ENCODE measurements around the gene DYNC1LI2. TPM values are rescaled to one million over a fixed set of nuclear protein-coding genes. Genes with fewer than 3 reads are reported as not detected.

Gene DYNC1LI2
- total RNA-seq, 1 donor from 2014 or later = 179 TPM

- DNase-seq (ENCODE audit: low spot score, unreplicated experiment) = no peak
- TF ChIP-seq CTCF (IDR thresholded peaks at IDR 0.05; ENCODE audit: unreplicated experiment) = no peak
- Mint-ChIP-seq H3K9me3 (ENCODE audit: low read depth) (no peaks in the 10 kb centered on the region), H3K27me3 (peaks cover 8% of the 10 kb centered on the region), H3K4me3 (ENCODE audit: low read depth) (no peak overlapping the region), H3K27ac (no peak overlapping the region), H3K36me3 (ENCODE audit: insufficient read depth) (no peaks in the 10 kb centered on the region), H3K4me1 (ENCODE audit: low read depth) (peaks cover 11% of the 10 kb centered on the region)
Observed at GRCh38 chr16:66754819-66755218, 3.4 kb upstream of the DYNC1LI2 start.

GRCh38 chr16:66754211-66754610, 2.8 kb upstream of the DYNC1LI2 start:
- H3K27ac Mint-ChIP-seq = no peak overlapping the region
- peaks cover 8% of the 10 kb centered on the region for H3K27me3 Mint-ChIP-seq
- H3K9me3 Mint-ChIP-seq (ENCODE audit: low read depth) = no peaks in the 10 kb centered on the region
- H3K36me3 Mint-ChIP-seq (ENCODE audit: insufficient read depth) = no peaks in the 10 kb centered on the region
- no peak overlapping the region for H3K4me3 Mint-ChIP-seq (ENCODE audit: low read depth)
- peaks cover 16% of the 10 kb centered on the region for H3K4me1 Mint-ChIP-seq (ENCODE audit: low read depth)
- no peak for DNase-seq (ENCODE audit: low spot score, unreplicated experiment)
- TF ChIP-seq CTCF (IDR thresholded peaks at IDR 0.05; ENCODE audit: unreplicated experiment) = no peak

- Mint-ChIP-seq H3K27ac (no peak overlapping the region), H3K4me3 (ENCODE audit: low read depth) (no peak overlapping the region), H3K4me1 (ENCODE audit: low read depth) (peaks cover 17% of the 10 kb centered on the region), H3K27me3 (peaks cover 6% of the 10 kb centered on the region), H3K36me3 (ENCODE audit: insufficient read depth) (peaks cover 3% of the 10 kb centered on the region), H3K9me3 (ENCODE audit: low read depth) (no peaks in the 10 kb centered on the region)
- DNase-seq (ENCODE audit: low spot score, unreplicated experiment) = no peak
- no peak for TF ChIP-seq CTCF (IDR thresholded peaks at IDR 0.05; ENCODE audit: unreplicated experiment)
Observed at GRCh38 chr16:66752958-66753357, 1.5 kb upstream of the DYNC1LI2 start.

GRCh38 chr16:66752379-66752778, 970 bp upstream of the DYNC1LI2 start:
- H3K4me3 Mint-ChIP-seq (ENCODE audit: low read depth) = peak overlapping the region; percentile 97
- H3K36me3 Mint-ChIP-seq (ENCODE audit: insufficient read depth) = peaks cover 3% of the 10 kb centered on the region
- peaks cover 17% of the 10 kb centered on the region for H3K4me1 Mint-ChIP-seq (ENCODE audit: low read depth)
- H3K27ac Mint-ChIP-seq = peak overlapping the region; percentile 91
- DNase-seq (ENCODE audit: low spot score, unreplicated experiment) = no peak
- H3K27me3 Mint-ChIP-seq = peaks cover 6% of the 10 kb centered on the region
- H3K9me3 Mint-ChIP-seq (ENCODE audit: low read depth) = no peaks in the 10 kb centered on the region
- no peak for TF ChIP-seq CTCF (IDR thresholded peaks at IDR 0.05; ENCODE audit: unreplicated experiment)

- Mint-ChIP-seq H3K9me3 (ENCODE audit: low read depth) (no peaks in the 10 kb centered on the region), H3K27ac (peak overlapping the region; percentile 91), H3K4me1 (ENCODE audit: low read depth) (peaks cover 17% of the 10 kb centered on the region), H3K27me3 (peaks cover 6% of the 10 kb centered on the region), H3K36me3 (ENCODE audit: insufficient read depth) (peaks cover 3% of the 10 kb centered on the region), H3K4me3 (ENCODE audit: low read depth) (peak overlapping the region; percentile 97)
- DNase-seq (ENCODE audit: low spot score, unreplicated experiment) = no peak
- TF ChIP-seq CTCF (IDR thresholded peaks at IDR 0.05; ENCODE audit: unreplicated experiment) = no peak
Observed at GRCh38 chr16:66751992-66752322, 548 bp upstream of the DYNC1LI2 start.
